SU-DHL-6 (cell line): Measurements from ENCODE around the gene HEBP2.

Source experiments
- H2AFZ ChIP-seq: fragments of 200-600 bp; sonication (generic); 2 replicates; pipeline ENCODE4 v1.6.1; 2014; ENCODE audit warnings: low read depth, mild to moderate bottlenecking, moderate library complexity, mixed read lengths, antibody characterized with exemption, low read length; ENCODE audit not compliant: severe bottlenecking
- H3F3A ChIP-seq: fragments of 200-600 bp; shearing (Covaris generic); 2 replicates; pipeline ENCODE4 v1.6.0; 2016; ENCODE audit warnings: antibody characterized with exemption, mild to moderate bottlenecking; ENCODE audit not compliant: insufficient read depth
- H3K27ac ChIP-seq: fragments of 200-600 bp; sonication (generic); 2 replicates; pipeline ENCODE4 v1.5.1; 2016; ENCODE audit warnings: low read depth, mild to moderate bottlenecking, low read length, moderate library complexity, mixed read lengths
- H3K27me3 ChIP-seq: fragments of 200-600 bp; sonication (generic), shearing (Covaris generic); 2 replicates; pipeline ENCODE4 v1.6.0; 2014; ENCODE audit warnings: mild to moderate bottlenecking, low read length
- H3K36me3 ChIP-seq: fragments of 200-600 bp; sonication (generic); 2 replicates; pipeline ENCODE4 v1.6.1; 2014; ENCODE audit warnings: mild to moderate bottlenecking, low read length, mixed read lengths
- H3K4me2 ChIP-seq: fragments of 300-600, 200-600 bp; shearing (Covaris generic), sonication (generic); 2 replicates; pipeline ENCODE4 v1.6.0; 2014; ENCODE audit warnings: low read length, low read depth, mild to moderate bottlenecking; ENCODE audit not compliant: poor library complexity, severe bottlenecking
- H3K4me3 ChIP-seq: fragments of 200-600 bp; sonication (generic); 2 replicates; pipeline ENCODE4 v1.5.1; 2014; ENCODE audit warnings: antibody characterized with exemption, low read length, mild to moderate bottlenecking, mixed read lengths; ENCODE audit not compliant: insufficient read depth, poor library complexity, severe bottlenecking
- H3K79me2 ChIP-seq: fragments of 200-600 bp; sonication (generic); 2 replicates; pipeline ENCODE4 v1.6.1; 2014; ENCODE audit warnings: mild to moderate bottlenecking, low read length, moderate library complexity; ENCODE audit not compliant: insufficient read depth
- H3K9ac ChIP-seq: fragments of 200-600 bp; sonication (generic); 2 replicates; pipeline ENCODE4 v1.7.0; 2014; ENCODE audit warnings: mild to moderate bottlenecking, low read length
- H3K9me2 ChIP-seq: fragments of 200-600 bp; sonication (generic); replicated peaks from 2 replicates; pipeline ENCODE4 v1.6.1; 2014; ENCODE audit warnings: low read length; ENCODE audit not compliant: insufficient read depth
- H3K9me3 ChIP-seq: fragments of 200-600 bp; sonication (generic); 2 replicates; pipeline ENCODE4 v1.6.1; 2014; ENCODE audit warnings: low read length, mixed read lengths; ENCODE audit not compliant: insufficient read depth
- H4K20me1 ChIP-seq: fragments of 200-600 bp; sonication (generic); 2 replicates; pipeline ENCODE4 v1.6.1; 2014; ENCODE audit warnings: low read depth, mild to moderate bottlenecking, antibody characterized with exemption, low read length, moderate library complexity, mixed read lengths
- CTCF ChIP-seq: fragments of 200-600 bp; sonication (generic); IDR thresholded peaks from one replicate; pipeline ENCODE4 v1.5.1; 2017; ENCODE audit warnings: antibody characterized with exemption, mild to moderate bottlenecking, low read length, moderate library complexity; ENCODE audit not compliant: insufficient read depth, poor library complexity, severe bottlenecking
- EZH2phosphoT487 ChIP-seq: fragments of 200-600 bp; sonication (generic), shearing (Covaris generic); conservative IDR thresholded peaks from 2 replicates; pipeline ENCODE4 v1.6.1; 2018; ENCODE audit warnings: mild to moderate bottlenecking, antibody characterized with exemption, low read length, moderate library complexity, mixed read lengths

Gene HEBP2

GRCh38 chr6:138440296-138440695 is 36.3 kb downstream of the HEBP2 start:
- Histone ChIP-seq H3K79me2 (no peaks in the 10 kb centered on the region), H3F3A (no peaks in the 10 kb centered on the region), H3K27ac (no peak overlapping the region), H3K4me3 (no peak overlapping the region), H3K27me3 (no peaks in the 10 kb centered on the region), H4K20me1 (no peaks in the 10 kb centered on the region), H3K4me2 (no peak overlapping the region), H3K9me2 (no peaks in the 10 kb centered on the region), H3K9ac (no peak overlapping the region), H2AFZ (no peak overlapping the region), H3K36me3 (no peaks in the 10 kb centered on the region), H3K9me3 (no peaks in the 10 kb centered on the region)
- TF ChIP-seq CTCF (no peak), EZH2phosphoT487 (no peak)

GRCh38 chr6:138440758-138441357 is 36.8 kb downstream of the HEBP2 start:
- H2AFZ ChIP-seq = no peak overlapping the region
- H3F3A ChIP-seq = no peaks in the 10 kb centered on the region
- no peak overlapping the region for H3K4me3 ChIP-seq
- no peaks in the 10 kb centered on the region for H3K36me3 ChIP-seq
- no peaks in the 10 kb centered on the region for H4K20me1 ChIP-seq
- H3K9ac ChIP-seq = no peak overlapping the region
- H3K9me3 ChIP-seq = no peaks in the 10 kb centered on the region
- H3K4me2 ChIP-seq = no peak overlapping the region
- no peaks in the 10 kb centered on the region for H3K27me3 ChIP-seq
- no peaks in the 10 kb centered on the region for H3K79me2 ChIP-seq
- TF ChIP-seq EZH2phosphoT487 (no peak), CTCF (no peak)
- H3K27ac ChIP-seq = no peak overlapping the region
- H3K9me2 ChIP-seq = no peaks in the 10 kb centered on the region

GRCh38 chr6:138441965-138442364 is 37.9 kb downstream of the HEBP2 start:
- H3K4me2 ChIP-seq = no peak overlapping the region
- no peaks in the 10 kb centered on the region for H3K36me3 ChIP-seq
- H2AFZ ChIP-seq = no peak overlapping the region
- no peaks in the 10 kb centered on the region for H3K9me3 ChIP-seq
- H3K4me3 ChIP-seq = no peak overlapping the region
- H3K9me2 ChIP-seq = no peaks in the 10 kb centered on the region
- H4K20me1 ChIP-seq = no peaks in the 10 kb centered on the region
- no peaks in the 10 kb centered on the region for H3F3A ChIP-seq
- TF ChIP-seq CTCF (no peak), EZH2phosphoT487 (no peak)
- H3K27me3 ChIP-seq = no peaks in the 10 kb centered on the region
- no peaks in the 10 kb centered on the region for H3K79me2 ChIP-seq
- H3K9ac ChIP-seq = no peak overlapping the region
- no peak overlapping the region for H3K27ac ChIP-seq
